Measurements from ENCODE around the gene SLX4IP. TPM values are rescaled to one million over a fixed set of nuclear protein-coding genes. Genes with fewer than 3 reads are reported as not detected.

Gene SLX4IP
- total RNA-seq, 2 experiments from 2014 or later: 8.8 to 8.9 TPM

DNA sequence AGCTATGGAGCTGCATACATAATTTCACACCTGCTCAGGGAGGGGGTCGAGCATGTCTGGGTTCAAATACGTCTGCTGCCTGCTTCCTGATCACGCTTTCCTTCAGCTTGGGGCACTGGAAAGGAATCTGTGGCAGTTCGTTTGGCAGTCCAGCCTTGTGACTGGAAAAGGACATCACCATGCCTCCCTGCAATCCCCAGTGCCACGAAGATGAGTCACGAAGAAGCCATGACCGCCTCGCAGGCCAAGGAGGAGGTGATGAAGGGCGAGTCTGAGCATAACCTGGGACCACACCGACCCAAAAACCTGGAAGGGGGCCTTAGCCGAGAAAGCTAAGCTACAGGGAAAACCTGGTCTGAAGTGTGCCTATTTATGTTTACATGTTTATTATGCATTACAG is 225.6 kb downstream of the SLX4IP start:
- Mint-ChIP-seq H3K27me3 (ENCODE audit: low read depth) (peaks cover 26% of the 10 kb centered on the region), H3K27ac (no peak overlapping the region), H3K4me3 (no peak overlapping the region), H3K36me3 (ENCODE audit: low read depth) (no peaks in the 10 kb centered on the region), H3K9me3 (ENCODE audit: insufficient read depth) (no peaks in the 10 kb centered on the region), H3K4me1 (ENCODE audit: low read depth) (no peaks in the 10 kb centered on the region)
- ATAC-seq (no peak), DNase-seq (no peak)
- CTCF ChIA-PET: interaction anchor here (2.7 to 2.8 kb wide), 2 partner anchors 11 to 14 kb away, joined by 9 to 15 read pairs; partner anchors contain the start of gene JAG1
- POLR2A ChIA-PET: no interaction called here

DNA sequence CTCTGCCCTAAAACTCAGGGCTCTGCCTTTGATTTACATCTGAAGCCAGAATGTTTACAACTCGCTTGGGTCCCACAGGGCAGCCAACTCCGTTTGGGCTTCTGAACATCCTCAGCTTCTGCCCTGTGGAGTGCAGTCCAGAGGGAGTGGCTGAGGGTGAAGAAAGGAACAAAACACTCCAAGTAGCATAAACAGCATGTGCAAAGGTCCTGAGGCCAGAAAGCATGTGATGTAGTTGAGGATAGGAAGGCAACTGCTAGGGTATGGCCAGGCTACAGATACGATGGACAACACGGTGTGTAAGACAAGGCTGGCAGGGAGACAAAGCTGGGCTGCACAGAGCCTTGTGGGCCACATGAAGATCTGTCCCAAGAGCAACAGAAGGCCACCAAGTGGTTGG is 226.2 kb downstream of the SLX4IP start:
- peaks cover 23% of the 10 kb centered on the region for H3K27me3 Mint-ChIP-seq (ENCODE audit: low read depth)
- H3K9me3 Mint-ChIP-seq (ENCODE audit: insufficient read depth): no peaks in the 10 kb centered on the region
- ChIA-PET CTCF (interaction anchor here (2.7 kb wide), 1 partner anchor 13 kb away, joined by 9 read pairs; the partner anchor contains the start of gene JAG1), POLR2A (no interaction called here)
- H3K27ac Mint-ChIP-seq: no peak overlapping the region
- H3K4me3 Mint-ChIP-seq: no peak overlapping the region
- H3K4me1 Mint-ChIP-seq (ENCODE audit: low read depth): no peaks in the 10 kb centered on the region
- ATAC-seq: no peak
- no peak for DNase-seq
- no peaks in the 10 kb centered on the region for H3K36me3 Mint-ChIP-seq (ENCODE audit: low read depth)

DNA sequence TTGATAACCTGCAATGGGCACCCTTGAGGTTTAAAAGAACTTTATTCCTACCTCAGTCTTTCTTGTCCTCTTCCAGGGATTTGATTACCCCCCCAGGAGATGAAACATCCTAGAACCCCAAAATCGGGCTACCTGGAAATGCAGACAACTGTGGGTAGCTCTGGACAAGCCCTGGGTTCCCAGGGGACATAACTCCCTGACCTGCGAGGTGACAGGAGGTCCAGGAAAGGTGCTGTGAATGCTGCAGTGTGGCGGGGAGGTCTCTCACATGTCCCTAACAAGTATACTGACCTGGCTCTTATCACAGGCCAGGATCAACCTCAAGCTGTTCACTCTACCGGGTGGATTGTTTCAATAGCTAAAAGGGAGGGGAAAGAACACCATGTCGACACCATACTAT is 227.0 kb downstream of the SLX4IP start:
- ChIA-PET POLR2A (interaction anchor here (0.6 kb wide), 1 partner anchor 272 kb away, joined by 3 read pairs; no protein-coding TSS in a partner anchor), CTCF (interaction anchor here (0.6 kb wide), 1 partner anchor 109 kb away, joined by 3 read pairs; no protein-coding TSS in a partner anchor)
- Mint-ChIP-seq H3K4me3 (no peak overlapping the region), H3K36me3 (ENCODE audit: low read depth) (no peaks in the 10 kb centered on the region), H3K4me1 (ENCODE audit: low read depth) (no peaks in the 10 kb centered on the region), H3K9me3 (ENCODE audit: insufficient read depth) (no peaks in the 10 kb centered on the region), H3K27me3 (ENCODE audit: low read depth) (peaks cover 23% of the 10 kb centered on the region), H3K27ac (no peak overlapping the region)
- ATAC-seq: no peak
- no peak for DNase-seq

DNA sequence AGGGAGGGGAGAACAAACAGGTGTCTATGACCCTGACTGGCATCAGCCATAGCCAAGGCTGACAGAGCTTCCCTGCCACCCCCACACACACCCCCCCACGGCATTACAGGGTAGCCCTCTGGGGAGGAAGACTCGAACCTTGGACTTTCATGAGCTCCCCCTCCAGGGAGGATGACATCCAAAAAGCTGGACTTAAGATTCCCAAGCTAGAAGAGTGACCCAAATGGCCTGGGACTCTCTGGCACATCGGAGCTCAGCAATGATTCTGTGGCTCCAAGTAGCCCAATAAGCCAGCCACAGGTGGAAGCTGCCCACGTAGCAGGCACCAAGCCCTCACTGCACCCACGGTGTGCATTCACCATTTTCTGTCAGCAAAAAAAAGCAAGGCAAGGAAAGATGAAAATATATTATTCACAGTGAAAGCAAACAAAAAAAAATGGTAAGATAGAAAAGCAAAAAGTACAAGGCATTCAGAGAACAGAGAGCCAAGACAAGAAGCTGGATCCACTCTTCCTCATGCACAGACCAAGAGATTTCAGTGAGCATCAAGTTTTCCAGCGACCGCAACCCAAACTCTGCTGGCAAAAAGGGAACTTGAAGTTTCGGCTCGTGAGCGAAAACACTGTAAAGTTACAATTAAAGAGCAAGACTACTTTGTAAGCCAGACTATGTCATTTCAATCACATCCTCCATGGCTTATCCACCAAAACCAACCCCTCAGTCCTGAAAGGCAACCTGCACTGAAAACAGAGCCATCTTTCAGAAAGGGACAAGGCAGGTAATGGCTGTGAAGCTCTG is 227.8 kb downstream of the SLX4IP start:
- H3K4me1 Mint-ChIP-seq (ENCODE audit: low read depth): no peaks in the 10 kb centered on the region
- H3K27me3 Mint-ChIP-seq (ENCODE audit: low read depth): peaks cover 23% of the 10 kb centered on the region
- no peak overlapping the region for H3K4me3 Mint-ChIP-seq
- no peak for ATAC-seq
- no peak overlapping the region for H3K27ac Mint-ChIP-seq
- CTCF ChIA-PET: interaction anchor here (0.6 kb wide), 1 partner anchor 110 kb away, joined by 3 read pairs; no protein-coding TSS in a partner anchor
- no peaks in the 10 kb centered on the region for H3K36me3 Mint-ChIP-seq (ENCODE audit: low read depth)
- no peak for DNase-seq
- POLR2A ChIA-PET: interaction anchor here (0.6 kb wide), 1 partner anchor 272 kb away, joined by 3 read pairs; no protein-coding TSS in a partner anchor
- no peaks in the 10 kb centered on the region for H3K9me3 Mint-ChIP-seq (ENCODE audit: insufficient read depth)

DNA sequence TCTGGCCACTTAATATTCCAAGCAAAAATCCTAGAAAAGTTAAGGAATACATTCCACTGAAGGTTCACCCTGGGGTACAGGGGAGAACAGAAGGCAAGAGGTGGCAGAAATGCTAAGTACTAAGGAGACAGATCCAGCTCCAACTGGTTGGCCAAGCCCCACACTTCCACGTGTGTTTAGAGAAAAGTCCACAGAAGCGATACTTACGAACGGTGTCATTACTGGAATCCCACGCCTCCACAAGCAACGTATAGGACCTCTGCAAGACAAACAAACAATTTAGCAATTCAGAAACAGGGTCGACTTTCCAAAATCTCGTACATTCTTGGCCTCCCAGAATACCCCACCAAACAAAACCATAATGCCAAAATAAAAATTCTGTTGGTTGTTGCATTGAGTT is 228.7 kb downstream of the SLX4IP start:
- H3K27ac Mint-ChIP-seq: no peak overlapping the region
- H3K4me1 Mint-ChIP-seq (ENCODE audit: low read depth): no peaks in the 10 kb centered on the region
- DNase-seq: no peak
- ATAC-seq: no peak
- H3K9me3 Mint-ChIP-seq (ENCODE audit: insufficient read depth): no peaks in the 10 kb centered on the region
- ChIA-PET POLR2A (no interaction called here), CTCF (no interaction called here)
- H3K36me3 Mint-ChIP-seq (ENCODE audit: low read depth): peaks cover under 1% of the 10 kb centered on the region
- H3K27me3 Mint-ChIP-seq (ENCODE audit: low read depth): peaks cover 21% of the 10 kb centered on the region
- no peak overlapping the region for H3K4me3 Mint-ChIP-seq

DNA sequence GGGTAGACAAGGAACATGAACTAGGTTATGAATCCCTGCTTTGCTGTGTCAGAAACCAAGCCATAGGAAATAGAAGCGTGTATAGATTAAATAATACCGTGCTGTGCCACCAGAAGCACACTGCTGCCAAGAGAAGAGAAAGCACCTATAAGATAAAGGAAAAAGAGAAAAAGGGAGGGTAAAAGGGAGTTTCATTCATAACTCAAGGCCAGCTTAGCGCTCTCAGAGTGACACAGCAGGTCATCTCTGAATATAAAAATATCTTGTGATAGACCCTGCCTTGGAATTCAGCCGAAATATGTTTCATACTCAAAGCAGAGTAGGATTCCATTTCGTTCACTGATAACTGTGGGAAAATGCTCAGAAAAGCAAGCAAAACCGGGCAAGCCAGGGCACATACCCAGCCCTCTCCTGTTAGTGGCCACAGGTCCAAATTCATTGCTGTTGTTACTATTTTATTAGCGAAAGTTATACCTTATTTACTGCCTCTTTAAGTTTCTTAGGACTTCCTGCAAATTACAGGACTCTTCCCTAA is 230.0 kb downstream of the SLX4IP start:
- peaks cover 2% of the 10 kb centered on the region for H3K36me3 Mint-ChIP-seq (ENCODE audit: low read depth)

DNA sequence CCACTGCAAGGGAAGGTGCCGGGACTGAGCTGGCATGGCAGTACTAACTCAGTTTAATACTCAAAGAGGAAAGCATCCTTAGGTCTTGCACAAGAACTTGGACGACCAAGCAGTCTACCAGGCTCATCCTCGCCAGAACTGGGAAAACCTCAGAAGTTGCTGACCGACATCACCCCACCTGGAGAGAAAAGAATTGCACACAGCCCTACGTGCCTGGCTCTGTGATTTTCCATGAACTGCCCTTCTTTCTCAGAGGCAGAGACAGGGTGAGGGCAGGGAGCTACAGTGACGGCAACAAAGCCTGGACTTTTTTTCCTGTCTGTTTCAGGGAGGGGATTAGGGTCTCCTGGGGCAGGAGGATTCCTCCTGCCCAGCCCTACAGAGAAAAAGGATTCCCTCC is 230.7 kb downstream of the SLX4IP start:
- ChIA-PET CTCF (no interaction called here), POLR2A (no interaction called here)
- Mint-ChIP-seq H3K27me3 (ENCODE audit: low read depth) (peaks cover 30% of the 10 kb centered on the region), H3K4me3 (no peak overlapping the region), H3K27ac (no peak overlapping the region), H3K36me3 (ENCODE audit: low read depth) (peaks cover 2% of the 10 kb centered on the region), H3K4me1 (ENCODE audit: low read depth) (no peaks in the 10 kb centered on the region), H3K9me3 (ENCODE audit: insufficient read depth) (no peaks in the 10 kb centered on the region)
- DNase-seq: no peak
- ATAC-seq: no peak

More for the DNA sequence above, 230.0 kb downstream of the SLX4IP start:
- ChIA-PET POLR2A (no interaction called here), CTCF (interaction anchor here (0.9 kb wide), 1 partner anchor 10 kb away, joined by 3 read pairs; no protein-coding TSS in a partner anchor)
- Mint-ChIP-seq H3K9me3 (ENCODE audit: insufficient read depth) (no peaks in the 10 kb centered on the region), H3K4me3 (no peak overlapping the region), H3K4me1 (ENCODE audit: low read depth) (no peaks in the 10 kb centered on the region), H3K27me3 (ENCODE audit: low read depth) (peaks cover 25% of the 10 kb centered on the region), H3K27ac (no peak overlapping the region)
- ATAC-seq (no peak), DNase-seq (no peak)

DNA sequence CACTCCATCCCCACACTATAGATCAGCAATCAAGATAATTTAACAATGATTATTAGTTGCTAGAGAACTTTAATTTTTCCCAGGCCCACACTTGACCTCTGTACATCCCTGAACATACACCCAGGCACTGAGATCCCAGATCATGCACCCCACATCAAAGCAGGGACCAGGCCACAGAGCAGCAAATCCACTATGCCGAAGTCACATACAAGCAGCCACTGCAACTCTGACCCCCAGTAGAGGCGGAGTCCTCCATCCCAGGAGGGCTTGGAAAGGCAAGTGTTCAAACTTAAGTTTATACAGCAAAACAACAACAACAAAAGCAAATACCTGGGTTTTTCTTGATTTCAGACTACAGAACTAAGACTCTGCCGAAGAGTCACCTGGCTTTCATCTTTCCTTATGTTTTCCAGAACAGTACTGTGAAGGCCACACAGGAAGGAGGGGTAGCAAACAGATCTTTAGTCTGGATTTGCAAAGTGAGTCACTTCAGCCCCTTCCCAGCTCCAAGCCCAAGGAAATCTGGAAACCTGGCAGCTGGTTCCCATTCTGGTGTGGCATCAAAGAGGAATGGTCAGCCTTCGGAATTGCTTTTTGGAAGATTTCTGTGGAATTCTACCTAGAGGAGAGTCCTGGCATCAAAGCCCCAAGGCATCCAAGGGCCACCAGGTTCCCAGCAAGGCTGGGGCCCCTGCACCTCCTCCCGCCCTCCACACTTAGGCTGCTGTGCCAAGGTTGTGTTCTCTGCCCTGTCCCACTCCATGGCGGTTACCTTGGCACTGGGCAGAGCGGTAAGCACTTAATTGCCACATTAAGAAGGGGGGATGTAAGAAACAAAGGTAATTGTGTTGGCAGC is 231.3 kb downstream of the SLX4IP start:
- ChIA-PET POLR2A (no interaction called here), CTCF (no interaction called here)
- Mint-ChIP-seq H3K27me3 (ENCODE audit: low read depth) (peaks cover 32% of the 10 kb centered on the region), H3K27ac (no peak overlapping the region), H3K36me3 (ENCODE audit: low read depth) (peaks cover 2% of the 10 kb centered on the region), H3K4me1 (ENCODE audit: low read depth) (peaks cover 5% of the 10 kb centered on the region), H3K4me3 (no peak overlapping the region), H3K9me3 (ENCODE audit: insufficient read depth) (no peaks in the 10 kb centered on the region)
- ATAC-seq (no peak), DNase-seq (no peak)

DNA sequence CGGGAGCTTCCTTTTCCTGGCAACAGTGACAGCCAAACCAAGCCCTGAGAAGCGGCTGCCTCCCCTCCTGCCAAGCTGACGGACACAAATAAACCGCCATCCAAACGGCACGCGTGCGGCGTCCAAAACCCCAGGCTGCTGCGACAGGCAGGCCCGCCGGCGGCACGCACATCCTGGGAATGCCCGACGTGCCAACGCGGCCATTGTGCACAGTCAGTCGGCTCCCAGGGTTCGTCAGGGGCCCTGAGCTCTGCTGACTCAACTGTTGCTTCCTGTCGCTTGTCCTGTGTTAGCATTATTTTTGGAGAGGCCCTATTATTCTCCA is 231.9 kb downstream of the SLX4IP start:
- ATAC-seq: no peak
- Mint-ChIP-seq H3K36me3 (ENCODE audit: low read depth) (peaks cover 2% of the 10 kb centered on the region), H3K9me3 (ENCODE audit: insufficient read depth) (no peaks in the 10 kb centered on the region), H3K4me3 (no peak overlapping the region), H3K27ac (no peak overlapping the region), H3K27me3 (ENCODE audit: low read depth) (peaks cover 31% of the 10 kb centered on the region), H3K4me1 (ENCODE audit: low read depth) (peaks cover 9% of the 10 kb centered on the region)
- POLR2A ChIA-PET: no interaction called here
- no peak for DNase-seq
- CTCF ChIA-PET: no interaction called here

DNA sequence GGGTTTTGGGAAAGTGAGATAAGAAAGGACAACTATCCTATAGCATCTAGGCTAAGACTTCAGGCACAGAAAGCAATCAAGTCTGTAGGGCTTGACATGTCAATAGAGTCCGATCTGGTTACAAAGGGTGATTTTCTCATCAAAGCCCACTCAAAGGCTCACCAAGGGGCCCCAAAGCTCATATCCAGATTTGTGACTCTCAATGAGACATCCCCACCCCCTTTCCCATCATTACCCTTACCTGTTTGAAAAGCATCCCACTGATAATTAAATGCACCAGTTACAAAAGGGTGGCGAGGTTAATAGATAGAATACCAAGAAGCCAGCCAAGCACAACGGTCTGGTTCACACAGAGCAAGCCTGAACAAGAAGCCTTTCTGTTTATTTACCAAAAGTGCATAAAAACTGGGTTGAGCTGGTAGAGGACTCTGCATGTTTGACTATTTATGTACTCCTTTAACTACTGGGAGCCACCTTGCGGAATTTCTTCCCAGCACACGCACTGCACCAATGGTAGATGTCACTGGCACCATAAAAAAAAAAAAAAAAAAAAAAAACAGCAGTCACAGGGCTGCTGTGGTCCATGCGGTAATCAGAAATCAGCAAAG is 232.6 kb downstream of the SLX4IP start:
- Mint-ChIP-seq H3K36me3 (ENCODE audit: low read depth) (peaks cover 2% of the 10 kb centered on the region), H3K9me3 (ENCODE audit: insufficient read depth) (no peaks in the 10 kb centered on the region), H3K4me1 (ENCODE audit: low read depth) (peaks cover 15% of the 10 kb centered on the region), H3K27ac (no peak overlapping the region), H3K4me3 (no peak overlapping the region), H3K27me3 (ENCODE audit: low read depth) (peaks cover 31% of the 10 kb centered on the region)
- ATAC-seq: no peak
- CTCF ChIA-PET: no interaction called here
- no peak for DNase-seq
- POLR2A ChIA-PET: no interaction called here

DNA sequence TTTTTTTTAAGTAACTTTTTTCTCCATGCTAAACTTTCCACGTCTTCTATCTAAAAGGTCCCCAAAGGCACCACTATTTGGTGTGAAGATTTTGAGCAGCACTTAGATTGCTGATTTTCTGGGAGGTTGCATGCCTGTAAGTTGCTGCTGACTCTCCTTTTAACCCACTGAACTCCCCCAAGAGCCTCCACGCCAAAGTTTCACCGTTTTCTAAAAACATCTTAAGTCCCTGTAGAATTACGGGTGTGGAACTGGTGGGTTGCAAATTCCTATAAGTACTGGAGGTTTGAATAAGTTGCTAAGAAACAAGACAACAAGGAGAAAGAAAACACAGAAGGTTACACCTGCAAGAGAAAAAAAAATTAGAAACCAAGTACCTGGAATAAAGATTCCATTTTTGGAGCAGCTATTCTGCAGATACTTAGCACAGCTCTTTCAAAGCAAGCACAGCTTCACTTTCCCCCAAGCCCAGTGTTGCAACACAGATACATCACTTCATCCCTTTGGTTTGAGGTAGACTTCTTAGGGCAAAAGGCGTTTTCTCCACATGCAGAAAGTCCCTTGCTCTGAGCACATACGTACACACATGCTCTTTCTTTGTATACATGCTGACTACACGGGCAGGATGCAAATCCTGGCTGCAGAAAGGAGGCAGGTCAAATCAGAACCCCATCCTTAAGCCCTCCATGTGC is 233.7 kb downstream of the SLX4IP start:
- H3K36me3 Mint-ChIP-seq (ENCODE audit: low read depth): peaks cover 2% of the 10 kb centered on the region
- CTCF ChIA-PET: no interaction called here
- H3K4me3 Mint-ChIP-seq: no peak overlapping the region
- H3K9me3 Mint-ChIP-seq (ENCODE audit: insufficient read depth): no peaks in the 10 kb centered on the region
- H3K27ac Mint-ChIP-seq: no peak overlapping the region
- no peak for ATAC-seq
- POLR2A ChIA-PET: no interaction called here
- peaks cover 22% of the 10 kb centered on the region for H3K4me1 Mint-ChIP-seq (ENCODE audit: low read depth)
- H3K27me3 Mint-ChIP-seq (ENCODE audit: low read depth): peaks cover 25% of the 10 kb centered on the region
- no peak for DNase-seq
